ENCODE data around the gene PPP2R3A. TPM values are rescaled to one million over a fixed set of nuclear protein-coding genes. Genes with fewer than 3 reads are reported as not detected.

PPP2R3A gene
- total and polyA plus RNA-seq, 2 of the 4 experiments (the other 2 are of a cell fraction): 11.3 to 37.3 TPM

GRCh38 chr3:136050250-136050649 lies 84.7 kb downstream of the PPP2R3A start:
- Histone ChIP-seq H3K9me1 (ENCODE audit: insufficient read depth, low read length) (peaks cover 2% of the 10 kb centered on the region), H2AK5ac (ENCODE audit: low read depth, low read length) (no peak overlapping the region), H3K4me1 (ENCODE audit: control insufficient read depth, insufficient read depth, low read length) (peaks cover 2% of the 10 kb centered on the region), H2BK15ac (ENCODE audit: low read depth, low read length) (no peak overlapping the region), H2BK5ac (ENCODE audit: low read depth, low read length, poor library complexity, severe bottlenecking) (no peak overlapping the region), H3K4ac (ENCODE audit: low read depth, low read length) (no peak overlapping the region), H3K14ac (replicated peaks; ENCODE audit: low read depth, low read length) (no peak overlapping the region), H3K56ac (ENCODE audit: extremely low read depth, insufficient read depth, low read length) (no peak overlapping the region), H3K9ac (ENCODE audit: low read depth, low read length) (no peak overlapping the region), H3K4me2 (ENCODE audit: low read depth, low read length) (no peak overlapping the region), H3K27ac (ENCODE audit: insufficient read depth, low read length) (no peak overlapping the region), H4K91ac (ENCODE audit: insufficient read depth, low read depth, low read length) (no peak overlapping the region), H3K23ac (ENCODE audit: low read depth, low read length) (no peak overlapping the region), H3K79me1 (ENCODE audit: low read depth in 1 of 2, low read length in 2 of 2) (peaks cover 0 to 6% of the 10 kb centered on the region in 2 experiments; a peak in 2 of 4 replicates), H3K27me3 (ENCODE audit: control insufficient read depth, insufficient read depth, low read length) (no peaks in the 10 kb centered on the region), H2BK20ac (ENCODE audit: low read depth, low read length) (no peak overlapping the region), H3K4me3 (ENCODE audit: insufficient read depth, low read depth, low read length) (no peak overlapping the region), H2AK9ac (replicated peaks; ENCODE audit: low read depth, low read length, poor library complexity) (no peak overlapping the region), H3K36me3 (ENCODE audit: control insufficient read depth, insufficient read depth, low read length) (peaks cover 18% of the 10 kb centered on the region), H4K20me1 (ENCODE audit: insufficient read depth, low read length) (no peaks in the 10 kb centered on the region), H2BK120ac (ENCODE audit: low read depth, low read length) (no peak overlapping the region), H3K18ac (ENCODE audit: low read depth, low read length) (no peak overlapping the region), H2AFZ (replicated peaks; ENCODE audit: low read length, poor library complexity) (no peak overlapping the region), H4K5ac (ENCODE audit: low read depth, low read length) (no peak overlapping the region), H4K8ac (ENCODE audit: low read depth in 2 of 2, low read length in 2 of 2) (no peak overlapping the region), H3K9me3 (ENCODE audit: control insufficient read depth, insufficient read depth, low read length) (no peaks in the 10 kb centered on the region)
- intact Hi-C loops (cut with micrococcal nuclease) (no loop called here), dilution Hi-C loops (cut with HindIII; ENCODE audit: low sequenced_read_pairs, unreplicated experiment) (no loop called here), in situ Hi-C loops (cut with MboI; ENCODE audit: low sequenced_read_pairs) (no loop called here)
- BruUV-seq (replicated peaks): no TSS peak
- ChIA-PET CTCF (no interaction called here), POLR2A (ENCODE audit: unreplicated experiment) (no interaction called here)
- TF ChIP-seq MAFK (IDR thresholded peaks at IDR 0.05; ENCODE audit: low read depth, low read length): no peak
- TF ChIP-seq CEBPB (IDR thresholded peaks at IDR 0.05; ENCODE audit: low read depth, low read length): no peak
- TF ChIP-seq FOS (IDR thresholded peaks at IDR 0.05; ENCODE audit: low read depth, low read length): no peak
- TF ChIP-seq RAD21 (IDR thresholded peaks at IDR 0.05; ENCODE audit: low read length): no peak
- no peak for TF ChIP-seq POLR2A (IDR thresholded peaks at IDR 0.05; ENCODE audit: low read depth, low read length)
- TF ChIP-seq ELK1 (IDR thresholded peaks at IDR 0.05; ENCODE audit: borderline replicate concordance, low read depth, low read length): no peak
- TF ChIP-seq RCOR1 (IDR thresholded peaks at IDR 0.05; ENCODE audit: insufficient replicate concordance, low read length): no peak
- TF ChIP-seq BHLHE40 (IDR thresholded peaks at IDR 0.05; ENCODE audit: low read depth, low read length): no peak
- DNase-seq: no peak
- 60% methylated on average over 5 of the region's 6 CpGs; no CpG with 5 or more reads in 1 of the 2 experiments for WGBS, 2 experiments (ENCODE audit: extremely low coverage in 2 of 2, insufficient read length in 1 of 2)
- ATAC-seq (ENCODE audit: low read depth): no peak
